Measurements from ENCODE around the gene STK38L.

STK38L gene

GRCh38 chr12:27330846-27331245, 86.8 kb downstream of the STK38L start:
- DNase-seq: no peak

GRCh38 chr12:27331291-27331926, 87.3 kb downstream of the STK38L start:
- no peak for DNase-seq

GRCh38 chr12:27331927-27332324, 87.8 kb downstream of the STK38L start:
- DNase-seq: peak; percentile 48

- no peak for DNase-seq
Observed at GRCh38 chr12:27332407-27332713, 88.3 kb downstream of the STK38L start.

GRCh38 chr12:27332714-27333402, 88.8 kb downstream of the STK38L start, which contains the start of gene BMAL2:
Gene BMAL2, plus strand, starts transcription at chr12:27332836. Its CDS starts 237 bp downstream, at chr12:27333073.
- DNase-seq: peak; percentile 82

GRCh38 chr12:27333403-27334009, 89.4 kb downstream of the STK38L start:
- peak; percentile 72 for DNase-seq

- peak; percentile 9 for DNase-seq
Observed at GRCh38 chr12:27334042-27334720, 90.1 kb downstream of the STK38L start.

- no peak for DNase-seq
Observed at GRCh38 chr12:27334721-27335082, 90.6 kb downstream of the STK38L start.

GRCh38 chr12:27335364-27336281, 91.5 kb downstream of the STK38L start:
- DNase-seq: no peak

- DNase-seq: no peak
Observed at GRCh38 chr12:27336282-27336653, 92.2 kb downstream of the STK38L start.

- DNase-seq: no peak
Observed at GRCh38 chr12:27337376-27337775, 93.3 kb downstream of the STK38L start.

GRCh38 chr12:27338473-27338872, 94.4 kb downstream of the STK38L start:
- DNase-seq: no peak

GRCh38 chr12:27340971-27341370, 96.9 kb downstream of the STK38L start:
- no peak for DNase-seq

- DNase-seq: no peak
Observed at GRCh38 chr12:27342536-27342935, 98.5 kb downstream of the STK38L start.

- DNase-seq: no peak
Observed at GRCh38 chr12:27343255-27344000, 99.3 kb downstream of the STK38L start.

GRCh38 chr12:27344246-27344645, 100.2 kb downstream of the STK38L start:
- no peak for DNase-seq

- DNase-seq: no peak
Observed at GRCh38 chr12:27344760-27345159, 100.7 kb downstream of the STK38L start.

GRCh38 chr12:27345376-27345775, 101.3 kb downstream of the STK38L start:
- no peak for DNase-seq

GRCh38 chr12:27347779-27348178, 103.7 kb downstream of the STK38L start:
- peak; percentile 82 for DNase-seq

- no peak for DNase-seq
Observed at GRCh38 chr12:27351476-27351875, 107.4 kb downstream of the STK38L start.

GRCh38 chr12:27355486-27355885, 111.4 kb downstream of the STK38L start:
- no peak for DNase-seq

GRCh38 chr12:27355979-27356378, 111.9 kb downstream of the STK38L start:
- no peak for DNase-seq
